Left renal pelvis (tissue), 4 donors: Measurements from ENCODE around the gene UBE3D. TPM values are rescaled to one million over a fixed set of nuclear protein-coding genes. Genes with fewer than 3 reads are reported as not detected.

Experiments
- DNase-seq, 4 donors: peaks; one replicate each; pipeline ENCODE4 v3.0.0-alpha.2; 2013; ENCODE audit warnings: low read depth in 4 of 4, low spot score in 3 of 4
- polyA plus RNA-seq, 4 donors: library from polyadenylated mRNA; unstranded; fragments of 120-200 nt; gene quantifications; one replicate each; pipeline ENCODE4 v1.2.1, GENCODE V29; 2013; ENCODE audit not compliant: insufficient read length in 4 of 4

Gene UBE3D
- 10 to 100 TPM in 1 of 4 donors, 1 to 10 TPM in 3; 4.5 to 10.2 (median 8.4) TPM for polyA plus RNA-seq

GRCh38 chr6:83065511-83066192 lies at the start of gene UBE3D:
UBE3D (minus strand) TSS chr6:83065841; CDS start chr6:83065718, 123 bp downstream.
- peak; percentile 62 to 72 (median 70) for DNase-seq

GRCh38 chr6:83114164-83114563 lies 48.5 kb upstream of the UBE3D start:
- DNase-seq = no peak

GRCh38 chr6:83113258-83113657 lies 47.6 kb upstream of the UBE3D start:
- no peak for DNase-seq

DNA sequence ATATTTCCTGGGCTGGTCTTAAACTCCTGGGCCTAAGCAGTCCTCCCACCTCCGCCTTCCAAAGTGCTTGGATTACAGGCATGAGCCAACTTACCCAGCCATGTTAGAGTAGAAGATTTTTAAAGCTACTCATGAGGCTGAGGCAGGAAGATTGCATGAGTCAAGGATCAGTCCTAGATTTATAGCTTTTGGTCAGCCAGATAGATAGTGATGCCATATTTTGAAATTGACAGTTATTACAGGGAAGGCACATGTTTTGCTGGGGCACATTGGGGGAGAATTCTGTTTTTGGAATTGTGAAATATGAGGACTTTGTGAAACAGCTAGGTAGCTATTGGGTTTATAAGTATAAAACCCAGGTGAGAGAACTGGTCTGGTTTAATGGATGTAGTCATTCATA lies 42.7 kb upstream of the UBE3D start:
- DNase-seq = no peak

GRCh38 chr6:83098589-83098988 lies 32.9 kb upstream of the UBE3D start:
- no peak for DNase-seq

- DNase-seq = no peak
Observed at GRCh38 chr6:83097675-83098074, 32.0 kb upstream of the UBE3D start.

- DNase-seq = no peak
Observed at GRCh38 chr6:83097204-83097603, 31.6 kb upstream of the UBE3D start.

- DNase-seq = no peak
Observed at GRCh38 chr6:83096791-83097190, 31.1 kb upstream of the UBE3D start.

DNA sequence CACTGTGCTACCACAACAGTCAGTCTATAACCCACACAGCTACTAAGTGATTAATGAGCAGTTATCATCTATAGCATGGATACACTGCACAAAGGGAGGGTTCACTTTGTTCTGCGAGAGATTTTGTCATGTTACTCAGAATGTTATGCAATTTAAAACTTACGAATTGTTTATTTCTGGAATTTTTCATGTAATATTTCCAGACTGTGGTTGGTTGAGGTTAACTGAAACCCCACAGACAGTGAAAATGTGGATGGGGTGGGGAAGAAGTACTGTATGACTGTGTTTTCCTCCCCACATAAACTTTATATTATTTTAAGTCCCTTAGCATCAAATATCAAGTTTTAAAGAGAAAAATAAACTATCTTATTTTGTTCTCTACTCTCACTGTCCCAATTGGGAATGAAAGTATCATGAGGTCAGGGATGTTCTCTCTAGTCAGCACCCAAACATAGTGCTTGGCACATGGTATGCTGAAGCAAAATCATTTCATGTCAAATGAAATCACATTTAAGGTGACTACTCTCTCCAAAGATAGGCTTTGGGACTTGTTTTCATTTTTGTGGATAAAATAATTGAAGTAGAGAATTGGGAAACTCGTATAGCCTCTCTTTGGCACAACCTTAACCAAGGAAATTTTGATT lies 27.2 kb upstream of the UBE3D start:
- DNase-seq = no peak

- DNase-seq = no peak
Observed at GRCh38 chr6:83086751-83087150, 21.1 kb upstream of the UBE3D start.

DNA sequence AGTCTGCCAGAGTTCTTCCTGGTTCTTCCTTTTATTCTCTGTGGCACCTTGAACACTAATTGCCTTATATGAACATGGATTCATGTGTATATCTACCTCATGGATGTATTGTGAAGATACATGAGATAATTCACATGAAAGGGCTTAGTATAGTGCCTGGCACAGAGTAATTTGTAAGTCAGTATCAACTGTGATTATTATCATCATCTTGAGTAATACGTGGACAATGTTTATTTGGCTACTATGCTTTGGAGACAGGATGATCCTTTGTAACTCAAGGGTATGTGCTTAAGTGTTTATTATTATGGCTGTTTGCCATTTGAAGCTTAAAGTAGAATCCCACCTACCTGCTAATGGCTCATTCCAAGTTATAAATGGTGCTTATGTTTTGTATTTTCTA lies 17.8 kb upstream of the UBE3D start:
- DNase-seq = no peak

DNA sequence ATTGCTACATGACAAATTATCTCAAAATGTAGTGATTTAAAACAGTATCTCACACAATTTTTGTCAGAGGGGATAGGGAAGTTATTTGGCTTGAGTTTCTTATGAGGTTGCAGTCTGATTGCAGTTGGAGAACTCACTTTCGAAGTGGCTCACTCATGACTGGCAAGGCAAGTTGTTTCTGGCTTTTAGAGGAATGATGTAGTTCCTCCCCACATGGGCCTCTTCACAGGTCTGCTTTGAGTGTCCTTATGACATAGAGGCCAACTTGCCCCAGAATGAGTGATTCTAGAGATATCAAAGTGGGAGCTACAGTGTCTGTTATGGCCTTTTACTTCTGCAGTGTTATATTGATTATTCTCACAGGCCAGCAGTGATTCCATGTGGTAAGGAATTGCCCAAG lies 8.0 kb upstream of the UBE3D start:
- DNase-seq = no peak

DNA sequence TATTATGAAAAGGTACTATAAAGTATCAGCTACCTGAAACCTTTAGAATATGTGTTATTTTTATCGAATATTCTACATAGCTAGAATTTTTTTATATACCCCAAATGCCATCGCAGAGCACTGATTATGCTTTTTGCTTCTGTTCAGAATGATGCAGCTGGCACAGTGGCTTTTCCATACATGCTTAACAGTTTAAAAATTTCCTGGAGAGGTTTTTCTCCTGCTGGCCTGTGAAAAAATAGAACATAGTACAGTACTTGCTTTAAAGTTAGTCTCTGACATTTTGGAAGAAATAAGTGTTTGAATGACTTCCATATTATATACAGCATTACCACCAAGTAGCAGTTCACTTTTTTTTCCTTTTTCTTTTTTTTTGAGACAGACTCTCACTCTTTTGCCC lies 7.1 kb upstream of the UBE3D start:
- DNase-seq = no peak

- DNase-seq = no peak
Observed at GRCh38 chr6:83071707-83072106, 6.1 kb upstream of the UBE3D start.

GRCh38 chr6:83071023-83071422 lies 5.4 kb upstream of the UBE3D start:
- DNase-seq = no peak

- no peak for DNase-seq
Observed at GRCh38 chr6:83069633-83070032, 4.0 kb upstream of the UBE3D start.

- no peak for DNase-seq
Observed at GRCh38 chr6:83068616-83069015, 3.0 kb upstream of the UBE3D start.

GRCh38 chr6:83067448-83068439 lies 2.1 kb upstream of the UBE3D start, which contains the start of gene DOP1A:
DOP1A (plus strand) TSS chr6:83067671; CDS start chr6:83096978, 29,307 bp downstream.
- peak; percentile 84 to 87 (median 86) for DNase-seq

- no peak for DNase-seq
Observed at GRCh38 chr6:83062225-83062624, 3.4 kb downstream of the UBE3D start.

DNA sequence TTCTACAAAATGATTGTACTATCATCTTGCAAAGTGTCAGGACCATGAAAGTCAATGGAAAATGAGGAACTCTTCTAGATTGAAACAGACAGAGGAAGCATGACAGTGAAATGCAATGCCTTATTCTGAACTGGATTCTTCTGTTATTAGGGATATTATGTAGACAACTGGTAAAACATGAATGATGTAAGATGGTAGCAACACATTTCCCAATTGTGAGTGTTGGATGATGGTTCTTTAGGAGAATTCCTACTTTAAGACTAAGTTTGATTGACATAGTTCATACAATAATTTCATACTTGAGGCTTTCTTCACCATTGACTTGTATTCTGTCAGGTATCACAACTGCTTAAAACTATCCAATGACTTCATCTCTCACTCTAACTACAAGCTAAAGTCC lies 4.5 kb downstream of the UBE3D start:
- no peak for DNase-seq

- no peak for DNase-seq
Observed at GRCh38 chr6:83057705-83058321, 7.8 kb downstream of the UBE3D start.
